AML-193 (cell line): Measurements from ENCODE around the gene GOLGA6L10.
"Not testable (repeated sequence)": the region's sequence is repeated elsewhere in the genome, so short reads cannot be mapped to it uniquely, and the experiment has no call there.

Experiments
- DNase-seq, 2 experiments: peaks; one replicate each; lab custom pipeline; 2025; lab: John Stamatoyannopoulos, UW

The GOLGA6L10 gene

DNA sequence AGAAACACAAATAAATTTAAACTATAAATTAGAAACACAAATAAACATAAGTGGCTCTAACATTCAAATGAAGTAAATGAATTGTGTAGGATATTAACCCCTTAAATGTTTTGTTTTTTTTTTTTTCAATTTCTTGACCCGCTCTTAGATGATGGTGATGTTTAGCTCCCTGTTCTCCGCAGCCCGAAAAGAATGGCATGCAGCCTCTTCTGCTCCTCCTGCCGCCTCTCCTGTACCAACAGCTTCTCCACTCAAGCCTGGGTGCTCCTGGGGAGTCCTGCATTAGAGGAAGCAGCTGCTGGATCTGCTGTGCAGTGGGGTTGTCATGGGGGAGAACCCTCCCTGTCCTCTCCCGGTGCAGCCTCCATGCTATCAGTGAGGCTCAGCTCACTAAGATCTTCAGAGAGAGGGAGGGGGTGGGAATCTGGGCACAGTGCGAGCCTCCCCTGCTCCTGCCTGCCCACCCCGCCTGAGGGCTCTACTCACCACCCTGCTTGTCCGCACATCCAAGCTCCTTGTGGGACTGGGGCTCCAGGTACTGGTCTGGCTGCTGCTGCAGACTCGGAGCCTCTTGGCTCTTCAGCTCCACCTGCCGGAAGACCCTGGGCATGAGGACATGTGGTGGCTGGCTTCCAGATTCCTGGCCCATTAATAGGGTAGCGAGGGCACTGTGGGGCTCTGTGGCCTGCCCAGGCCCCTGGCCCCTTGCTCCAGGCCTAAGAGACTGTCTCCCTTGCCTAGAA, 6.5 kb downstream of the GOLGA6L10 start:
- DNase-seq: not testable (repeated sequence)

DNA sequence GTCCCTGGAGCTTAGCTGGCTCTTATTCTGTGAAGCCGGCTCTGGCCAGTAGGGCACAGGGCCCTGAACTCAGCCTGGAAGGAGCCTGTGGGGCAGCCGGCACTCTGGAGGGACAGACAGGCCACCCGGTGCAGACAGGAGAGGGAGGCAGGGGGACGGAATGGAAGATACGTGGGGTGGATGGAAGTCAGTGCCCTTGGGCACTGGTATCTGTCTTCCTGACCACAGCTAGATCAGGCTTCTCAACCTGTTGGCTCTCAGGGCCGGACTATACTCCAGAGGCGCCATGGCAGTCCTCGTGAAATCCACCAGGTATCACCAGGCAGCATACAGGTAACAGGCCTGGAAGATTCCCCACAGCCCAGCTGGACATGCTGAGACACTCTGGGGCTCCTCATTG, 10.7 kb downstream of the GOLGA6L10 start:
- not testable (repeated sequence) for DNase-seq

DNA sequence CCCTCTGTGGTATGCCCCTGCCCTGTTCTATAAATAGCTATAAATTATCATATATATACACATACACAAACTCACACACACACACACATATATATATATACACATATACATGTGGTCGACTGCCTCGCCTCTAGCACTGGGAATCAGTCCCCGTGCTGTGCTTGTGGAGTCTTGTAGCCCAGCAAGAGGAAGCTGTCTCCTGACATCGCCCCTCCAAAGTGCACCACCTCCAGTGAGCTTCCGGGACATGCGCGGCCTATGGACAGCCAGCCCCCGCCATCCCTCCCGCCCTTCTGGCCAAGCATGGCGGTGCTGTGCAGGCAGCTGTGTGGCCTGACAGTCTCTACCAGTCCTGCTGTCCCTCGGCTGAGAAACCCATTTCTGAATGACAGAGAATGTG, 11.2 kb downstream of the GOLGA6L10 start:
- not testable (repeated sequence) for DNase-seq

DNA sequence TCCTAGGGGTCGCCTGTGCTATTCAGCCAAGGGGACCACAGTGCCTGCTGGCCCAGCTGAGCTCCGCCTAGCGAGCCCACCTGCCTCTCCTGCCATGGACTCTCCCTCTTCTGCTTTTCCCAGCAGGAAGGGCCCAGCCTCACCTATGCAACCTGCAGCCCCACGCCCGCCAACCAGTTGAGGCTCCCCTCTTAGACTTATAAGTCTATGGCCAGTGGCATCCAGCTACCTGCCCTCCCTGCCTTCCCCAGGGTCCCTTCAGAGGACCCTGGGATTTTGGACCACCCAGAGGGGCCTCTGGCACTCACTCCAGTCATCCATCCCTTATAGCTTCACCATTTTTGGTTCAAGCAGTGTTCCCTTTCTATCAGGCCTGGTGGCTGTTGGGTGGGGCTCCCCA, 12.2 kb downstream of the GOLGA6L10 start:
- not testable (repeated sequence) for DNase-seq

DNA sequence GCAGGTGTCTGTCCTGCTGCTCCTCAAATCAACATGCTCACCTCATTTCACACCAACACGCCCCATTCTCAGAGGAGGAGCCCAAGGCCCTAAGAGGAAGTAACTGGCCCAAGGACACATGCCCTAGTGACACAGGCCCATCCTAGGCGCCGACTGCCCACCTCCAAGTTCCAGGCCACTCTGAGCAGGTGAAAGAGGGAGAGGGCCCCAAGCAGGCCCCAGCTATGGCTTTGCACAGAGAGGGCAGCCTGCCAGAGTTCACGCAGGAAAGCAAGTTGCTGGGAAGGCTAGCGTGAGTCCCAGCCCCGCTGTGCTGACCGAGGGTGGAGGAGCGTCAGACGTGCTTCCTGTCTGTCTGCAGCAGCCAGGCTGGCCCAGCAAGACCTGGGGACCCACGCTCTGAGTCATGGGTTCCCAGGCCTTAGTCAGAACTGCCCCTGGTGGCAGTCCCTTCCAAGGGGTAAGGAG, 13.1 kb downstream of the GOLGA6L10 start:
- DNase-seq: not testable (repeated sequence)

DNA sequence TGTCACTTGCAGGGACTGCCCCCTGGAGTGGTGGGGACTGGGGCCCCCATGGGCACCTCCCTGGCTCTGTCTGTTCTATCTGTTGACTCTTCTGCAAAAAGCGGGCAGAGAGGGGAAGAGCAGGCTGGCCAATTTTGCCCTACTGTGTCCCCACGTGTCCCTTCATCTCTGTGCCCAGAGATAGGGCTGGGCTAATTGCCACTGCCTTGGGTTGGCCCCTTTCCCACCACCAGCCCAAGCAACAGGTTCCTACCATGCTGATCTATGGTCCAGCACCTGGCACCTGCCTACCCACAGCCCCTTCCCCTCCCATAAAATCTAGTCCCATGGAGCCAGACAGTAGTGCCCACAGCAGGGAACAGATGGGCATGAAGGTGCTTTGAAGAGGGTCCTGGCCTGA, 14.3 kb downstream of the GOLGA6L10 start:
- DNase-seq: not testable (repeated sequence)

DNA sequence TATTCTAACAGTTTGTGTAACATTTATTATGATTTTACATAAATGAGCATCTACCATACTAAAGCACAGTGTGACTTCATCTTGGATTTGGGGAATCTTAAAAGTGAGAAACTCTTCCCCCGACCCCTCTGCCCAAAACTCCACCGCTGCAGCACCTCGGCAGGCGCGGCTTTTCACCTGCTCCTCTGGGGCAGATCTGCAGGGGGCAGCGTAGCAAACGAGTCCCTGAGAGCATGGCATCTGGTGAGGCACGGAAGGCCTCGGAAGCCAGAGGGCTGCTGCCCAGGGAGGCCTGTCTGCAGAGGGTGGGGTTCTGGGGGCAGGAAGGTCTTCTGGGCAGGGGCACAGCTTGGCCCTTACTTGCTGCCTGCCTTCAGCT, 14.7 kb downstream of the GOLGA6L10 start:
- not testable (repeated sequence) for DNase-seq

DNA sequence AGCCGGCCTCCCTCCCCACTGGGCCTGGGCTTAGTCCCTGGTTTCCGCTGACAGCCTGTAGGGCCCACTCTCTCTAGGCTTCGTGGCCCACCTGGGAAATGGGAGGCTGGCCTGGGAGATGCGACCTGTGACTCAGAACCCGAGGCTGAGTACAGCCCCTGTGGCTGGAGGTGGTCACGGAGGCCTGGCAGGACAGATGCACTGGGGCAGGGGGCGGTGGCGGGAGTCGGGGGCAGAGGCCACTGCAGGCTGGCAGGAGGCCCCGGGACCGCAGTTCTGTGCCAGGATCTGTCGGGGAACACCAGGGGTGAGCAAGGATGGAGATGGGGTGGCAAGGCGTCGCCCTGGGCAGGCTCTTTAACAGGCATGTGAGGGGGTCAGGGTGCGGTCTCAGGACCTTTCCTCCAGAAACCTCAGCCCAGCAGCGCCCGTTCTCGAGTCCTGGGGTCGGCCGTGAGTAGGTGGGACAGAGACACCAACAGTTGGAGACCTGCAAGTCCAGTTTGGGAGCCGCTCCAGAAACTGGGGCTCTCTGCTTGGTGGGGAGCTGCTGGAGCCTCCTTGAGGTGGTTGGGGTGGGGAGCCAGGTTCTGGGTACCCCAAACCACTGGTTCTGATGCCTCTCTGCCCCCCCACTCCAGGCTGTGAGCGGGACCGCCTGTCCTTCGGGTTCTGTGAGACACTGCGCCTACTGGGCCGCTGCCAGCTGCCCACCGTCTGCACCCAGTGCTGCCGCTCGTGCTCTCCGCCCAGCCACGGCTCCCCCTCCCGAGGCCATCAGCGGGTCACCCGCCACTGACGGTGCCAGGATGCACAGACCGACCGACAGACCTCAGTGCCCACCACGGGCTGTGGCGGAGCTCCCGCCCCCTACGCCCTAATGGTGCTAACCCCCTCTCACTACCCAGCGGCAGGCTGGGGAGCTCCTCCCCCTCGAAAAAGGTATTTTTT, 15.4 kb downstream of the GOLGA6L10 start:
- not testable (repeated sequence) for DNase-seq

DNA sequence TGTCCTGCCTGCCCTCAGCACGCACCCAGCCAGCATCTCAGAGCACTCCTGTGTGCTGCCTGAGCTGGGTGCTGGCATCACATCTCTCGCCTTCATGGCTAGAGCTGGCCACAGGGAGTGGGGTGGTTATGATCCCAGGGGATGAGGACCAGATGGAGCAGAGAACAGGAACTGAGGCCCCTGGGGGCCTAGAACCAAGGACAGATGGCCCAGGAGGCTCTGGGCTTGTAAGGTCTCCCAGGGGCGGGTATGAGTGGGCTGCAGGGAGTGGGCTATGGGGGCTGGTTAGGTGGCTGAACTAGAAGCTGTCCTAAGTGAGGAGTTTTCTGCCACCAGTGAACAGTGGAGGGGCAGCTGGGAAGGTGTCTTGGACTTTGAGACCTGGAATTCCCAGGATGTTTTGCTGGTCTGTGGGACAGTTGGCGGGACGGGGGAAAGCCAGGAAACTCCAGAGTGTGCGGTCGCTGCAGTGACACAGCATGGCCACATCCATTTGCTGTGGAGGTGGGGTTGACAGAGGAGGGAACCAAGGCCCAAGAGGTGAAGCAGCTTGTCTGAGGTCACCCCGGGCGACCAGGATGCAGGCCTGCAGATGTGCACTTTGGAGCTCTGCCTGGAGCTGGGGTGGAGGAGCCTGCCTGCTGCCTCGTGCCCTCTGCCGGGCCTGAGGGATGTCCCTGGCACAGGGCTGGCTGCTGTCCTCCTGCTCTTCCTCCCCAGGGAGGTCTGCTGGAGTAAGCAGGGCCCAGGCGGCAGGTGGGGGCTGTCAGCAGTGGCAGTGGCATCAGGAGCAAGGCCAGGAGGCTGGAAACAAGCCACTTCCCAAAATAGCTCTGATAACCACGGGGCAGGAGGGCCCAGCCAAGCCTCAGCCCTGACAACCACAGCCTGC, 16.3 kb downstream of the GOLGA6L10 start:
- not testable (repeated sequence) for DNase-seq

DNA sequence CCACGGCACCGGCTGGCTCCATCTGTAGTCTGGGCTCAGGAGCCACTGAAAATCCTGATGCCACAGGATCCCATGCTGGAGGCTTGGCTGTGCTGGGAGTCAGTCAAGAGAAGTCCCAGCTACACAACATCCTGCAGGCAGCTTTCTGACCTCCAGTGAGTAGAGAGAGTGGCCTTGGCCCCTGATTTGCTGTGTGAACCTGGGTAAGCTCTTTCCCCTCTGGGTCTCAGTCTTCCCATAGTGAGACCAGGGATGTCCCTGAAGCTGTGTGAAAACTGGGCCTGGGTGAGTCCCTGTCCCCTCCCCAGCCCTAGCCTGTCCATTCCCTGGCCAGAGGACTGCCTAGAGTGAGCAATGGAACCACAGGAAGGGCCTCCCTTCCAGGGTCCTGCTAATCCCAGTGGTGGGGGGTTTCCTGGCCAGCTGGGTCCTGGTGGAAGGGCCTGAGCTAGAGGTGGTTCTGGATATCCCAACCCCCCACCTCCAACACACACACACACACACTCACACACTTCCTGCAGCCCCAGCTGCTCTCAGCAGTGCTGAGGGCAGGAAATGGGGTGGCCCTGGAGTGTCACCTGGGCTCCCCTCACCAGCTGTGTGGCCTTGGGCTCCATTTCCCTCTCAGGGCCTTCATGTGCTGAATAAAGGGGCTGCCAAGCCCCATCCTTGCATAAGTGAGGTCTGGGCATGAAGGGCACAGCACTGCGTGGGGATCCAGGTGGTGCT, 17.5 kb downstream of the GOLGA6L10 start:
- DNase-seq: not testable (repeated sequence)

DNA sequence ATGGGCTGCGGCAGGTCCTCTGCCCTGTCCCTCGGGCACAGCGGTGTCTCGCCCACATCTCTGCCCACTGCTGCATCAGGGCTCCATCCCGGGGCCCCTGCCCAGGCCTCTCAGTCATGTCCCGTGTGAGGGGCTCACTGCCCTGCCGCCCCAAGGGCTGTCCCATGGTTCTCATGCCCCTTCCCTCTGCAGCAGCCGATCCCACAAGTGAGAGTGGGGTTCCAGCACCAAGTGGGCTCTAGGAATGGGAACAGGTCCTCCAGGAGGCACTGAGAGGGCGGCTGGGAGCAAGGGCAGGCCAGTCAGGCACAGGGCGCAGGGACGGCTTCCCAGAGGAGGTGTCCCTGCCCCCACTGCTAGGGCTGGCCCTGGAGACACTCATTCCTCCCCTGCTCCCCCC, 18.4 kb downstream of the GOLGA6L10 start:
- not testable (repeated sequence) for DNase-seq

DNA sequence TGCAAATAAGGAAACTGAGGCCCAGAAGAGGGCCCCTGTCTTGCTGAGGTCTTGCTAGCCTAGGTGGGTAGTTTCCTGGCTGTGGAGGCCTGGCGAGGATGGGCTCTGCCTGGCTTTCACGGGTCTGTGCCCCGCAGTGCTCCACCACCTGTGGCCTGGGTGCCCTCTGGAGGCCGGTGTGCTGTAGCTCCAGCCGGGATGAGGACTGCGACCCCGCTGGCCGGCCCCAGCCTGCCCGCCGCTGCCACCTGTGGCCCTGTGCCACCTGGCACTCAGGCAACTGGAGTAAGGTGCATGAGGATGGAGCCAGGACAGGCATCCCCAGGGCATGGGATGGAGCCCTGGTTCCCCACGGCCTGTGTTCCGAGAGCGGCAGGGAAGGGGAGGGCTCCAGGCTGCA, 20.2 kb downstream of the GOLGA6L10 start:
- not testable (repeated sequence) for DNase-seq

DNA sequence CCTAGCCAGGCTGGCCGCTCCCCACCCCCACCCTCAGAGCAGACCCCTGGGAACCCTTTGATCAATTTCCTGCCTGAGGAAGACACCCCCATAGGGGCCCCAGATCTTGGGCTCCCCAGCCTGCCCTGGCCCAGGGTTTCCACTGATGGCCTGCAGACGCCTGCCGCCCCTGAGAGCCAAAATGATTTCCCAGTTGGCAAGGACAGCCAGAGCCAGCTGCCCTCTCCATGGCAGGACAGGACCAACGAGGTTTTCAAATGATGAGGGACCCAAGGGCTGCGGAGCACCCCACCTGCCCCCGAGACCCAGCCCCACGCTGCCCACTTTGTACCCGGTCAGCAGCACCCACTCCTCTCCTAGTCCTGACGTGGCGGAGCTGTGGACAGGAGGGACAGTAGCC, 21.9 kb downstream of the GOLGA6L10 start:
- not testable (repeated sequence) for DNase-seq

DNA sequence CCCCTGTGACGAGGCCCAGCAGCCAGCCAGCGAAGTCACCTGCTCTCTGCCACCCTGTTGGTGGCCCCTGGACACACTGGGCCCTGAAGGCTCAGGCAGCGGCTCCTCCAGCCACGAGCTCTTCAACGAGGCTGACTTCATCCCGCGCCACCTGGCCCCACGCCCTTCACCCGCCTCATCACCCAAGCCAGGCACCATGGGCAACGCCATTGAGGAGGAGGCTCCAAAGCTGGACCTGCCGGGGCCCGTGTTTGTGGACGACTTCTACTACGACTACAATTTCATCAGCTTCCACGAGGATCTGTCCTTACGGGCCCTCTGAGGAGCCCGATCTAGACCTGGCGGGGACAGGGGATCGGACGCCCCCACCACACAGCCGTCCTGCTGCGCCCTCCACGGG, 22.4 kb downstream of the GOLGA6L10 start:
- not testable (repeated sequence) for DNase-seq

DNA sequence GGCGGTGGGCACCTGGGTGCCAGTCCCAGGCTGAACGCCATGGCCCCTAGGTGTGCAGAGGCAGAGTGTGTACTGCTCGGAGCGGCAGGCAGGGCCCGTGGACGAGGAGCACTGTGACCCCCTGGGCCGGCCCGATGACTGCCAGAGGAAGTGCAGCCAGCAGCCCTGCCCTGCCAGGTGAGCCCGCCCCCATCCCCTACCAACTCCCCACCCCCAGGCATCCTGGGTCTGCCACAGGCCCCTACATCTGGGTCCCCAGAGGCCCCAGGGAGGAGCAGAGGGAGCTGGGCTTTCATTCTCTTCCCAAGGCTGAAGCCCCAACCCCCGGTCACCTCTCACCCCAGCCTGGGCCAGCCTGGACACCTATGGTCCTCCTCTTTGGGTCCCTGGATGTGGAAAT, 23.6 kb downstream of the GOLGA6L10 start:
- not testable (repeated sequence) for DNase-seq

DNA sequence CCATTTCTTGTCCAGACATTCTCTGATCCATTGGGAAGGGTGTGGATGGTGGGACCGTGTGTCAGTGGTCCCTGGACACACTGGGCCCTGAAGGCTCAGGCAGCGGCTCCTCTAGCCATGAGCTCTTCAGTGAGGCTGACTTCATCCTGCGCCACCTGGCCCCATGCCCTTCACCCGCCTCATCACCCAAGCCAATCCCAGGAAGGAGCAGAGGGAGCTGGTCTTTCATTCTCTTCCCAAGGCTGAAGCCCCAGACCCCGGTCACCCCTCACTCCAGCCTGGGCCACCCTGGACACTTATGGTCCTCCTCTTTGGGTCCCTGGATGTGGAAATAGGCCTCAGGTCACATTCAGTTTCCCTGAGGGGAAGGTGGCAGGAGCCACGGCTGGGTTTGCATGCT, 24.4 kb downstream of the GOLGA6L10 start:
- not testable (repeated sequence) for DNase-seq

DNA sequence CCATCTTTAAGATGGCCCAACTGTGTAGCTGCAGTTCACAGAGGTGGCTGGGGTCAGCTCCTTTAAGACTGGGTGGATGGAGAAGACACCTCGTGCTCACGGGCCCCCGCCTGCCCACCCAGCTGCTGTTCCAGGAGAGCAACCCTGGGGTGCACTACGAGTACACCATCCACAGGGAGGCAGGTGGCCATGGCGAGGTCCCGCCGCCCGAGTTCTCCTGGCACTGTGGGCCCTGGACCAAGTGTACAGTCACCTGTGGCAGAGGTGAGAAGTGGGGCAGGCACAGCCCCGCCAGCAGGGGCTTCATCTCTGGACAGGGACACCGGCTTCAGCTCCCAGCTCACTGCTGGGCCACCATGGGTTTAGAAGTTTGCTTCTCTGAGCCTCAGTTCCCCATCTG, 26.8 kb downstream of the GOLGA6L10 start:
- DNase-seq: not testable (repeated sequence)

DNA sequence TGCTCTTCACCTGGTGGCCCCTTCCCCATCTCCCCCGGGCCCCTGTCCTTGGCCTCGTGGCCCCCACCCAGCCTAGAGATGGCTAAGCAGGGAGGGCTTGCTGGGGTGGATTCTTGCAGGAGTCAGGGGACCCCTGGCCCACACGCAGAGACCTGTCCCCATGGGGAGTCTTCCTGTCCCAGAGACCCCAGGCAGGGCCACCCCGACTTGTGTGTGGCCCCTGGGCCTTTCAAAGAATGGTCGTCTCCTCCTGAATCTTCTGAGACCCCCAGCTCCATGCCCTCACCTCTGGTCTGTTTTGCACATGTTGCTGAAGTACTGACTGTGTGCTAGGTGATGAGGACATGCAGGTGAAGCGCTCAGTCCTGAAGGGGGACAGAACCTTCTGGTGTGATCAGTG, 28.4 kb downstream of the GOLGA6L10 start:
- DNase-seq: not testable (repeated sequence)

DNA sequence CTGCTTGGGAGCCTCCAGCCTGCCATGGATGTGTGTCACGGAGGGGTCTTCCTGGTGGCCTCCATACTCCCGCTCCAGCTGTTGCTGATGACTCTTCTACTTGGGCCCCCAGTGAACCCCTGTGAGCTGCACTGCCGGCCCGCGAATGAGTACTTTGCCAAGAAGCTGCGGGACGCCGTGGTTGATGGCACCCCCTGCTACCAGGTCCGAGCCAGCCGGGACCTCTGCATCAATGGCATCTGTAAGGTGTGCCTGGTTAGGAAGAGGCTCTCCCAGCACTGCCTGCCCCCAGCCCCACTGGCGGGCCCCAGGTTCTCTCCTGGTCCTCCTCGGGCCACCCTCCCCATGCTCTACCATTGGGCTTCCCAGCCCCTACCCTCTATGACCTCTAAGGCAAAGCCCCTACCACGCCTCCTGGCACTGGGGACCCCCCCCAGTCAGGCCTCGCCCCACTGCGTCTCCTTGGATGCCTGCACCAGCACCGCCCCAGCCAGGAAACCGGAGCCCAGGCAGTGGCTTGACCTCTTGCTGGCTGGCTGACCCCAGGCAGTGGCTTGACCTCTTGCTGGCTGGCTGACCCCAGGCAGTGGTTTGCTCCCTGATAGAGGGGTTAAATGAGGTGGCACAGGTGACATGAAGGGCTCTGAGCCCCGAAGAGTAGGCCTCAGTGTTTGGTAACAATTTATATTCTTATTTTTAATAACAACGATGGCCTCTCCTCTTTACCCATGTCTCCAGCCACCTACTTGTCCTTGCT, 29.6 kb downstream of the GOLGA6L10 start:
- not testable (repeated sequence) for DNase-seq

DNA sequence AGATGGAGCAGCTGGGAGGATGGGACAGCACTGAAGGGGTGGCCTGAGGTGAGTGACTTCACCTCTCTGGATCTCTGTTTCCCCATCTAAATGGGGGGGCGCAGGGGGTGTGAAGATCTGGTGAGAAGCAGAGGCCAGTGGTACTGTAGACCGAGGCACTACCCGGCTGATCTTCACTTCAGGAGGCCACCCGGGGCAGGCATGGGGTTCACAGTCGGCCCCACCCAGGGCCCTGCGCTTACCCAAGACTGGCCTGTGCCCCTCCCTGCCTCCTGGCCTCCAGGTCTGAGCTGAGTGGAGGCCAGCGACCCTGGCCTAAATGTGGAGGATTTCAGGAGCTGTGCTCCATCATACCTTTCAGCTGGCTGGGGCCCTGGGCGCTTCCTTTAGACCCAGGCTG, 31.0 kb downstream of the GOLGA6L10 start:
- not testable (repeated sequence) for DNase-seq
